A673 (cell line): ENCODE results near the gene CALCR. TPM values are rescaled to one million over a fixed set of nuclear protein-coding genes. Genes with fewer than 3 reads are reported as not detected.

Experiments used
- BruUV-seq: library from RNA; stranded (reverse); fragments of 400-500 nt; replicated peaks from 2 replicates; lab custom pipeline; 2021; lab: Mats Ljungman, UMichigan
- CTCF ChIA-PET: fragments of 300-600 bp; sonication (Branson Sonifier 250); formaldehyde crosslinking; loops from one replicate; lab custom pipeline; 2022; ENCODE audit warnings: antibody characterized with exemption; lab: Charles Lee
- POLR2A ChIA-PET: fragments of 300-600 bp; sonication (Branson Sonifier 250); formaldehyde crosslinking; loops from one replicate; lab custom pipeline; 2022; ENCODE audit warnings: antibody characterized with exemption; ENCODE audit not compliant: low non-redundant PET; lab: Charles Lee
- DNase-seq: peaks from one replicate; pipeline ENCODE4 v3.0.0-alpha.2; 2015; ENCODE audit warnings: low spot score
- H3K27ac ChIP-seq: fragments of 200-600 bp; sonication (generic); 2 replicates; pipeline ENCODE4 v1.5.1; 2016; ENCODE audit warnings: mixed run types, low read depth, mild to moderate bottlenecking, mixed read lengths, antibody characterized with exemption, low read length; ENCODE audit not compliant: poor library complexity, severe bottlenecking
- H3K27me3 ChIP-seq: fragments of 200-600 bp; sonication (generic); replicated peaks from 2 replicates; pipeline ENCODE4 v1.6.1; 2017; ENCODE audit warnings: mixed run types, low read depth, mild to moderate bottlenecking, mixed read lengths, antibody characterized with exemption, low read length; ENCODE audit not compliant: insufficient read depth, poor library complexity
- H3K36me3 ChIP-seq: fragments of 200-600 bp; sonication (generic); 2 replicates; pipeline ENCODE4 v1.6.1; 2016; ENCODE audit warnings: mixed run types, mild to moderate bottlenecking, mixed read lengths, antibody characterized with exemption, low read length; ENCODE audit not compliant: insufficient read depth, poor library complexity, severe bottlenecking
- H3K4me1 ChIP-seq: fragments of 200-600 bp; sonication (generic); 2 replicates; pipeline ENCODE4 v1.6.1; 2017; ENCODE audit warnings: mixed run types, mild to moderate bottlenecking, mixed read lengths, antibody characterized with exemption, low read length; ENCODE audit not compliant: insufficient read depth, poor library complexity, severe bottlenecking
- H3K4me3 ChIP-seq: fragments of 200-600 bp; sonication (generic); 2 replicates; pipeline ENCODE4 v1.5.1; 2016; ENCODE audit warnings: low read depth, mixed run types, mild to moderate bottlenecking, mixed read lengths, low read length; ENCODE audit not compliant: poor library complexity, severe bottlenecking
- H3K9me3 ChIP-seq: fragments of 200-600 bp; sonication (generic); 2 replicates; pipeline ENCODE4 v1.6.1; 2016; ENCODE audit warnings: mixed run types, low read depth, mild to moderate bottlenecking, mixed read lengths, antibody characterized with exemption, low read length; ENCODE audit not compliant: poor library complexity, severe bottlenecking
- CTCF ChIP-seq: fragments of 300-800, 200-600 bp; sonication (generic); conservative IDR thresholded peaks from 2 replicates; pipeline ENCODE4 v1.5.1; 2017; ENCODE audit warnings: low read depth, mild to moderate bottlenecking, antibody characterized with exemption, low read length, moderate library complexity, mixed read lengths
- EZH2 ChIP-seq: fragments of 200-600 bp; sonication (generic); IDR thresholded peaks from 2 replicates; pipeline ENCODE4 v1.6.1; 2017; ENCODE audit warnings: borderline replicate concordance, low read depth, mild to moderate bottlenecking, mixed read lengths, antibody characterized with exemption, low read length; ENCODE audit not compliant: poor library complexity, severe bottlenecking
- intact Hi-C: fragments of 100-400 bp; cut with micrococcal nuclease; formaldehyde crosslinking; loops from one replicate; pipeline ENCODE4 v1.10.0; 2022; ENCODE audit not compliant: unreplicated experiment
- total RNA-seq: library from RNA; stranded (reverse); gene quantifications from 2 replicates; pipeline ENCODE4 v1.2.3, GENCODE V29; 2021

Gene CALCR
- total RNA-seq, 1 experiment from 2014 or later = not detected

- Histone ChIP-seq H3K4me1 (no peaks in the 10 kb centered on the region), H3K36me3 (no peaks in the 10 kb centered on the region), H3K4me3 (no peak overlapping the region), H3K9me3 (no peaks in the 10 kb centered on the region), H3K27me3 (peaks cover 37% of the 10 kb centered on the region), H3K27ac (no peak overlapping the region)
- intact Hi-C loops = no loop called here
- ChIA-PET CTCF (no interaction called here), POLR2A (no interaction called here)
- no TSS peak for BruUV-seq
- no peak for DNase-seq
- TF ChIP-seq EZH2 (no peak), CTCF (no peak)
Measured at GRCh38 chr7:93392984-93393383, 181.5 kb downstream of the CALCR start.

GRCh38 chr7:93390660-93391059 is 183.9 kb downstream of the CALCR start:
- POLR2A ChIA-PET = no interaction called here
- no peak overlapping the region for H3K27ac ChIP-seq
- CTCF ChIA-PET = no interaction called here
- no peak for DNase-seq
- TF ChIP-seq CTCF = no peak
- no peak for TF ChIP-seq EZH2
- no peaks in the 10 kb centered on the region for H3K9me3 ChIP-seq
- intact Hi-C loops = no loop called here
- no peaks in the 10 kb centered on the region for H3K36me3 ChIP-seq
- BruUV-seq = no TSS peak
- peaks cover 44% of the 10 kb centered on the region for H3K27me3 ChIP-seq
- H3K4me1 ChIP-seq = no peaks in the 10 kb centered on the region
- no peak overlapping the region for H3K4me3 ChIP-seq

GRCh38 chr7:93382362-93382761 is 192.2 kb downstream of the CALCR start:
- Histone ChIP-seq H3K27me3 (peaks cover 21% of the 10 kb centered on the region), H3K4me1 (no peaks in the 10 kb centered on the region), H3K4me3 (no peak overlapping the region), H3K9me3 (no peaks in the 10 kb centered on the region), H3K27ac (no peak overlapping the region), H3K36me3 (no peaks in the 10 kb centered on the region)
- BruUV-seq = no TSS peak
- POLR2A ChIA-PET = no interaction called here
- CTCF ChIA-PET = no interaction called here
- intact Hi-C loops = no loop called here
- TF ChIP-seq EZH2 = no peak
- TF ChIP-seq CTCF = no peak
- DNase-seq = no peak
